B cell (primary cell): ENCODE measurements around the gene TCEA3. TPM values are rescaled to one million over a fixed set of nuclear protein-coding genes. Genes with fewer than 3 reads are reported as not detected.

Experiments
- ATAC-seq: fragments of 200-7000 bp; cut with Tn5 transposase; one replicate; pipeline ENCODE4 v1.10.0; 2021; ENCODE audit warnings: low read depth, mild to moderate bottlenecking, moderate number of reproducible peaks, moderate library complexity
- CTCF ChIA-PET: fragments of 350-600 bp; sonication (Branson Sonifier 250); formaldehyde crosslinking; loops from one replicate; lab custom pipeline; 2021; ENCODE audit warnings: antibody characterized with exemption, inconsistent platforms; lab: Charles Lee
- POLR2A ChIA-PET: fragments of 350-600 bp; sonication (Branson Sonifier 250); formaldehyde crosslinking; loops from one replicate; lab custom pipeline; 2021; ENCODE audit warnings: antibody characterized with exemption; lab: Charles Lee
- DNase-seq: peaks from one replicate; pipeline ENCODE4 v3.0.0; 2013
- H2AFZ ChIP-seq: 2 replicates; pipeline ENCODE4 v1.6.1; 2012; ENCODE audit warnings: mild to moderate bottlenecking, low read depth, low read length; ENCODE audit not compliant: insufficient read depth, poor library complexity, severe bottlenecking
- H3K27ac ChIP-seq, 2 donors: 1 replicate in 1 of 2; 2 replicates in 1 of 2; pipeline ENCODE4 v1.5.1; 2012 to 2013; ENCODE audit warnings: low read length in 2 of 2, mild to moderate bottlenecking in 2 of 2, moderate library complexity in 1 of 2
- H3K27me3 ChIP-seq, 4 experiments: fragments of 200-600 bp in 1 of 4; sonication (generic) in 1 of 4; replicated peaks in 1 of 4; 1 replicate in 2 of 4; 2 replicates in 2 of 4; pipeline versions ENCODE4 v1.6.1 to v1.7.0; 2013 to 2016; ENCODE audit warnings: low read length in 3 of 4, mild to moderate bottlenecking in 2 of 4, mixed read lengths in 1 of 4, moderate library complexity in 1 of 4; ENCODE audit not compliant: insufficient read depth in 4 of 4, control insufficient read depth in 3 of 4; ENCODE audit errors: control extremely low read depth in 1 of 4
- H3K36me3 ChIP-seq, 2 experiments: replicated peaks in 1 of 2; 1 replicate in 1 of 2; 2 replicates in 1 of 2; pipeline versions ENCODE4 v1.6.1 to v1.7.1; 2013; ENCODE audit warnings: low read length in 1 of 2; ENCODE audit not compliant: insufficient read depth in 2 of 2, control insufficient read depth in 1 of 2; ENCODE audit errors: control extremely low read depth in 1 of 2, extremely low read depth in 1 of 2
- H3K4me1 ChIP-seq, 2 donors: fragments of 200-600 bp in 1 of 2; sonication (generic) in 1 of 2; 1 replicate in 1 of 2; 2 replicates in 1 of 2; pipeline versions ENCODE4 v1.5.1 to v1.6.1; 2013 to 2017; ENCODE audit warnings: low read length in 2 of 2; ENCODE audit not compliant: control insufficient read depth in 2 of 2, insufficient read depth in 2 of 2
- H3K4me2 ChIP-seq: replicated peaks from 2 replicates; pipeline ENCODE3; 2012; ENCODE audit warnings: mild to moderate bottlenecking, low read depth, low read length; ENCODE audit not compliant: poor library complexity, severe bottlenecking
- H3K4me3 ChIP-seq, 5 experiments: fragments of 200-600 bp in 1 of 5; sonication (generic) in 1 of 5; 1 replicate in 3 of 5; 2 replicates in 2 of 5; pipeline versions ENCODE4 v1.5.1 to v1.7.0; 2011 to 2016; ENCODE audit warnings: low read length in 4 of 5, mild to moderate bottlenecking in 4 of 5, low read depth in 2 of 5, control low read depth in 1 of 5, moderate library complexity in 1 of 5; ENCODE audit not compliant: insufficient read depth in 1 of 5; ENCODE audit errors: control extremely low read depth in 1 of 5, extremely low read depth in 1 of 5
- H3K79me2 ChIP-seq: fragments of 200-600 bp; sonication (generic); one replicate; pipeline ENCODE4 v1.6.0; 2016; ENCODE audit warnings: low read length; ENCODE audit not compliant: control insufficient read depth, insufficient read depth
- H3K9ac ChIP-seq: fragments of 200-600 bp; sonication (generic); 2 replicates; pipeline ENCODE4 v1.6.1; 2017; ENCODE audit warnings: mild to moderate bottlenecking, low read length, moderate library complexity
- H3K9me3 ChIP-seq, 3 donors: one replicate each; pipeline versions ENCODE4 v1.6.1 to v1.7.1; 2013; ENCODE audit warnings: low read length in 2 of 3; ENCODE audit not compliant: control insufficient read depth in 2 of 3, insufficient read depth in 1 of 3; ENCODE audit errors: control extremely low read depth in 1 of 3
- H4K20me1 ChIP-seq: 2 replicates; pipeline ENCODE4 v1.6.0; 2012; ENCODE audit warnings: mild to moderate bottlenecking, low read length; ENCODE audit not compliant: insufficient read depth, control insufficient read depth, poor library complexity, severe bottlenecking
- H3K27ac Mint-ChIP-seq: one replicate; pipeline ENCODE4 v1.8.0; 2021; ENCODE audit warnings: mixed read lengths
- H3K27me3 Mint-ChIP-seq: one replicate; pipeline ENCODE4 v1.8.0; 2021; ENCODE audit warnings: mixed read lengths
- H3K4me1 Mint-ChIP-seq: one replicate; pipeline ENCODE4 v1.8.0; 2021; ENCODE audit warnings: mixed read lengths
- H3K4me3 Mint-ChIP-seq: one replicate; pipeline ENCODE4 v1.8.0; 2021; ENCODE audit warnings: mixed read lengths
- H3K9me3 Mint-ChIP-seq: one replicate; pipeline ENCODE4 v1.8.0; 2022; ENCODE audit warnings: mixed read lengths; ENCODE audit not compliant: insufficient read depth
- EZH2 ChIP-seq: IDR thresholded peaks from 2 replicates; pipeline ENCODE4 v1.6.1; 2012; ENCODE audit warnings: borderline replicate concordance, low read depth, mild to moderate bottlenecking, moderate library complexity, low read length; ENCODE audit not compliant: insufficient read depth, poor library complexity, severe bottlenecking
- WGBS: methylation state at CpG from one replicate; pipeline ENCODE4 v1.1.5; 2013; ENCODE audit warnings: missing lambda C conversion rate; ENCODE audit not compliant: insufficient coverage; 5-methylcytosine and 5-hydroxymethylcytosine counted together
- intact Hi-C: fragments of 100-400 bp; cut with micrococcal nuclease; formaldehyde crosslinking; loops from one replicate; pipeline ENCODE4 v1.10.0; 2022
- polyA plus RNA-seq: library from polyadenylated mRNA; depleted of rRNA; stranded (reverse); fragments of >200 nt; gene quantifications from 2 replicates; pipeline ENCODE4 v1.2.3, GENCODE V29; 2012
- total RNA-seq, 2 donors: library from RNA; stranded (reverse); fragments of 120-200 nt in 1 of 2; gene quantifications; 1 replicate in 1 of 2; 2 replicates in 1 of 2; pipeline versions ENCODE4 v1.2.3 to v1.2.4, GENCODE V29; 2013 to 2022
- TF ChIP-seq, protein P1 (sequence below): fragments of 200-600 bp; IDR thresholded peaks from one replicate; pipeline ENCODE4 v1.8.0; 2022; ENCODE audit warnings: antibody characterized with exemption, mild to moderate bottlenecking

The TCEA3 gene
- total and polyA plus RNA-seq, 2 donors (not counting 1 experiment from before 2014, with no cell fraction given) = 0.22 TPM; not detected in 1

DNA sequence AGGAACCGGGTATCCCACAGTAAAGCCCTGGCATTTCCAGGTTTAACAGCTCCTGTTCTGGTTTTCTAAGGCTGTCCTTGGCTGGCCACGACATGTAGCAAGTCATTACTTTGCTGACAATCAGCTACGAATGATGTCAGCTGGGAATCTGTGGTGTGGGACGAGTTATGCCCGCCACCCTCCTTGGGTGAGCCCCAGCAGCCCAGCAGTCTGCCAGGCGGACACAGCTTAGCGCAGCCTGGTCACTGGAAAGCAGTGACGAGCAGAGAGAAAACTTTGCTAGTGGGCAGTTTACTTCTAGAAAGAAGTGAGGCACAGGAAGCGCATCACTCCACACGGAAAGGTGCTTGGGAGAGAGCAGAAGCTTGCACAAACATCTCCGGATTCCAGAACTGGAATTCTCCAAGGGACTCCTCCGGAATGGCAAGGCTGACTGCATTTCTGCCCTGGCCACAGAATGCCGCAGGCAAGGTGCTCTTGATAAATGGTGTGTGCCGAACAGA, 39.4 kb downstream of the TCEA3 start:
- H2AFZ ChIP-seq = no peak overlapping the region
- no peak for ATAC-seq
- H3K4me2 ChIP-seq = no peak overlapping the region

More for the DNA sequence above, 39.4 kb downstream of the TCEA3 start:
- Mint-ChIP-seq H3K4me3 (no peak overlapping the region), H3K27ac (no peak overlapping the region), H3K27me3 (peaks cover 11% of the 10 kb centered on the region), H3K9me3 (no peaks in the 10 kb centered on the region), H3K4me1 (peaks cover 5% of the 10 kb centered on the region)
- TF ChIP-seq, protein P1, sequence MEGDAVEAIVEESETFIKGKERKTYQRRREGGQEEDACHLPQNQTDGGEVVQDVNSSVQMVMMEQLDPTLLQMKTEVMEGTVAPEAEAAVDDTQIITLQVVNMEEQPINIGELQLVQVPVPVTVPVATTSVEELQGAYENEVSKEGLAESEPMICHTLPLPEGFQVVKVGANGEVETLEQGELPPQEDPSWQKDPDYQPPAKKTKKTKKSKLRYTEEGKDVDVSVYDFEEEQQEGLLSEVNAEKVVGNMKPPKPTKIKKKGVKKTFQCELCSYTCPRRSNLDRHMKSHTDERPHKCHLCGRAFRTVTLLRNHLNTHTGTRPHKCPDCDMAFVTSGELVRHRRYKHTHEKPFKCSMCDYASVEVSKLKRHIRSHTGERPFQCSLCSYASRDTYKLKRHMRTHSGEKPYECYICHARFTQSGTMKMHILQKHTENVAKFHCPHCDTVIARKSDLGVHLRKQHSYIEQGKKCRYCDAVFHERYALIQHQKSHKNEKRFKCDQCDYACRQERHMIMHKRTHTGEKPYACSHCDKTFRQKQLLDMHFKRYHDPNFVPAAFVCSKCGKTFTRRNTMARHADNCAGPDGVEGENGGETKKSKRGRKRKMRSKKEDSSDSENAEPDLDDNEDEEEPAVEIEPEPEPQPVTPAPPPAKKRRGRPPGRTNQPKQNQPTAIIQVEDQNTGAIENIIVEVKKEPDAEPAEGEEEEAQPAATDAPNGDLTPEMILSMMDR = no peak
- TF ChIP-seq EZH2 = no peak
- H3K9me3 ChIP-seq = peaks cover 0 to 3% (median 0%) of the 10 kb centered on the region in 3 donors
- ChIA-PET POLR2A (no interaction called here), CTCF (interaction anchor here (0.7 to 0.9 kb wide), 2 partner anchors 139 to 662 kb away, joined by 3 to 4 read pairs; no protein-coding TSS in a partner anchor)
- no peaks in the 10 kb centered on the region for H3K36me3 ChIP-seq
- H3K79me2 ChIP-seq = no peaks in the 10 kb centered on the region
- 90% methylated on average over 14 of the region's 14 CpGs for WGBS
- no peak overlapping the region for H3K4me3 ChIP-seq
- H3K27ac ChIP-seq = no peak overlapping the region
- H3K9ac ChIP-seq = no peak overlapping the region
- H4K20me1 ChIP-seq = no peaks in the 10 kb centered on the region
- H3K27me3 ChIP-seq = peaks cover 0 to 2% (median 0%) of the 10 kb centered on the region in 4 experiments
- no peak for DNase-seq
- no peaks in the 10 kb centered on the region for H3K4me1 ChIP-seq
- intact Hi-C loops = no loop called here
